ENCODE results near the gene IL1RN.
A peak's percentile ranks its signal among the peaks of the same experiment; 100 is the strongest.

Gene IL1RN

DNA sequence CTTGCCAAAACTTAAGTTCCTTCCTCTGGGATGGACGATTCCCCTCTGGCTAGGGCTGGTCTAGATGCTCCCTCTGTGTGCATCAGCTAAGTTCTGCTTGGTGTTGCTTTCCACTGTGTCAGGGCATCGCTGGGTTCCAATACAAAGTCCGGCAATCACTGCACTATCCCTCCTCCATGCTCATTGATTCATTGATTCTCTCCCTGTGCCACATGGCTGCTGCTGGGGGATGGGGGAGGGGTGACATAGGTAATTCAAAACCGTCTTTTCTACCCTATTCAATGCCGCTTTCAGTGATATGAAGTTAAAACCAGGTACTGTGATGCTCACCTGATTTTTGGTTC is 22.8 kb downstream of the IL1RN start:
- no peak for TF ChIP-seq CTCF (IDR thresholded peaks at IDR 0.05; ENCODE audit: borderline replicate concordance, control extremely low read depth, extremely low read depth, insufficient read depth, missing control alignments)
- DNase-seq (ENCODE audit: low spot score), result no peak
- in situ Hi-C loops (cut with MboI; ENCODE audit: low sequenced_read_pairs, unreplicated experiment), result no loop called here

- no peak for DNase-seq (ENCODE audit: low spot score)
- TF ChIP-seq CTCF (IDR thresholded peaks at IDR 0.05; ENCODE audit: borderline replicate concordance, control extremely low read depth, extremely low read depth, insufficient read depth, missing control alignments), result no peak
- in situ Hi-C loops (cut with MboI; ENCODE audit: low sequenced_read_pairs, unreplicated experiment), result no loop called here
Observed at GRCh38 chr2:113155331-113155730, 27.9 kb downstream of the IL1RN start.

GRCh38 chr2:113156278-113157117 is 29.1 kb downstream of the IL1RN start:
- DNase-seq (ENCODE audit: low spot score), result no peak
- in situ Hi-C loops (cut with MboI; ENCODE audit: low sequenced_read_pairs, unreplicated experiment), result no loop called here
- TF ChIP-seq CTCF (IDR thresholded peaks at IDR 0.05; ENCODE audit: borderline replicate concordance, control extremely low read depth, extremely low read depth, insufficient read depth, missing control alignments), result no peak

- TF ChIP-seq CTCF (IDR thresholded peaks at IDR 0.05; ENCODE audit: borderline replicate concordance, control extremely low read depth, extremely low read depth, insufficient read depth, missing control alignments), result no peak
- peak; percentile 79 for DNase-seq (ENCODE audit: low spot score)
- in situ Hi-C loops (cut with MboI; ENCODE audit: low sequenced_read_pairs, unreplicated experiment), result no loop called here
Observed at GRCh38 chr2:113157118-113157896, 29.9 kb downstream of the IL1RN start.

- in situ Hi-C loops (cut with MboI; ENCODE audit: low sequenced_read_pairs, unreplicated experiment), result no loop called here
- no peak for TF ChIP-seq CTCF (IDR thresholded peaks at IDR 0.05; ENCODE audit: borderline replicate concordance, control extremely low read depth, extremely low read depth, insufficient read depth, missing control alignments)
- DNase-seq (ENCODE audit: low spot score), result no peak
Observed at GRCh38 chr2:113157897-113158753, 30.7 kb downstream of the IL1RN start.

GRCh38 chr2:113158884-113159553 is 31.6 kb downstream of the IL1RN start:
- TF ChIP-seq CTCF (IDR thresholded peaks at IDR 0.05; ENCODE audit: borderline replicate concordance, control extremely low read depth, extremely low read depth, insufficient read depth, missing control alignments), result no peak
- in situ Hi-C loops (cut with MboI; ENCODE audit: low sequenced_read_pairs, unreplicated experiment), result no loop called here
- DNase-seq (ENCODE audit: low spot score), result no peak

Data from GM13976 (cell line).